T-cell (primary cell): ENCODE measurements around the gene CLASP1. TPM values are rescaled to one million over a fixed set of nuclear protein-coding genes. Genes with fewer than 3 reads are reported as not detected.
"Not testable (repeated sequence)": the region's sequence is repeated elsewhere in the genome, so short reads cannot be mapped to it uniquely, and the experiment has no call there.

Source experiments
- ATAC-seq, 4 experiments: fragments of 200-7000 bp in 3 of 4; fragments of 150-1000 bp in 1 of 4; cut with Tn5 transposase; replicated peaks in 1 of 4; 1 replicate in 3 of 4; 2 replicates in 1 of 4; pipeline ENCODE4 v1.10.0; 2021; ENCODE audit warnings: moderate library complexity in 3 of 4, mild to moderate bottlenecking in 2 of 4, moderate number of reproducible peaks in 1 of 4
- CTCF ChIA-PET, 2 donors: fragments of 300-600 bp; sonication (Branson Sonifier 250); formaldehyde crosslinking; loops; one replicate each; lab custom pipeline; 2022; ENCODE audit warnings: antibody characterized with exemption in 2 of 2; lab: Charles Lee
- POLR2A ChIA-PET, 2 donors: fragments of 300-600 bp; sonication (Branson Sonifier 250); formaldehyde crosslinking; loops; one replicate each; lab custom pipeline; 2022; ENCODE audit warnings: antibody characterized with exemption in 2 of 2; lab: Charles Lee
- DNase-seq, 35 experiments: peaks; one replicate each; pipeline versions ENCODE4 v3.0.0 to v3.0.0-alpha.2; 2013 to 2023
- H3K27ac ChIP-seq: one replicate; pipeline ENCODE4 v1.5.1; 2013; ENCODE audit warnings: low read length
- H3K27me3 ChIP-seq, 2 experiments: replicated peaks in 1 of 2; 1 replicate in 1 of 2; 2 replicates in 1 of 2; pipeline versions ENCODE4 v1.6.1 to v1.7.0; 2013; ENCODE audit warnings: low read length in 1 of 2, mixed read lengths in 1 of 2; ENCODE audit not compliant: control insufficient read depth in 2 of 2, insufficient read depth in 2 of 2; ENCODE audit errors: extremely low read depth in 1 of 2
- H3K36me3 ChIP-seq, 2 donors: 1 replicate in 1 of 2; 2 replicates in 1 of 2; pipeline versions ENCODE4 v1.6.1 to v1.7.0; 2013; ENCODE audit warnings: low read length in 1 of 2; ENCODE audit not compliant: control insufficient read depth in 2 of 2, insufficient read depth in 1 of 2; ENCODE audit errors: extremely low read depth in 1 of 2
- H3K4me1 ChIP-seq, 2 experiments: 1 replicate in 1 of 2; 2 replicates in 1 of 2; pipeline versions ENCODE4 v1.6.1 to v1.7.0; 2013; ENCODE audit warnings: low read length in 2 of 2, mixed read lengths in 1 of 2; ENCODE audit not compliant: insufficient read depth in 2 of 2, control insufficient read depth in 1 of 2; ENCODE audit errors: extremely low read depth in 1 of 2
- H3K4me3 ChIP-seq, 2 donors: 1 replicate in 1 of 2; 2 replicates in 1 of 2; pipeline versions ENCODE4 v1.5.1 to v1.7.0; 2013; ENCODE audit warnings: mild to moderate bottlenecking in 2 of 2, low read length in 1 of 2, moderate library complexity in 1 of 2; ENCODE audit not compliant: control insufficient read depth in 1 of 2; ENCODE audit errors: extremely low read depth in 1 of 2
- H3K9me3 ChIP-seq: 2 replicates; pipeline ENCODE4 v1.7.0; 2013
- H3K27ac Mint-ChIP-seq, 2 donors: one replicate each; pipeline ENCODE4 v1.8.0; 2020 to 2021; ENCODE audit warnings: mild to moderate bottlenecking in 2 of 2, mixed read lengths in 2 of 2
- H3K27me3 Mint-ChIP-seq, 2 donors: one replicate each; pipeline ENCODE4 v1.8.0; 2021 to 2022; ENCODE audit warnings: mixed read lengths in 2 of 2
- H3K36me3 Mint-ChIP-seq: one replicate; pipeline ENCODE4 v1.8.0; 2021; ENCODE audit warnings: mixed read lengths
- H3K4me1 Mint-ChIP-seq, 3 donors: one replicate each; pipeline ENCODE4 v1.8.0; 2020 to 2022; ENCODE audit warnings: mixed read lengths in 3 of 3, mild to moderate bottlenecking in 1 of 3
- H3K4me3 Mint-ChIP-seq, 3 donors: one replicate each; pipeline ENCODE4 v1.8.0; 2020 to 2022; ENCODE audit warnings: mild to moderate bottlenecking in 3 of 3, mixed read lengths in 3 of 3, moderate library complexity in 3 of 3
- H3K9me3 Mint-ChIP-seq, 3 donors: one replicate each; pipeline ENCODE4 v1.8.0; 2020 to 2022; ENCODE audit warnings: mixed read lengths in 3 of 3
- WGBS: methylation state at CpG from one replicate; pipeline ENCODE4 v1.1.5; 2013; ENCODE audit warnings: missing lambda C conversion rate; ENCODE audit not compliant: insufficient coverage; 5-methylcytosine and 5-hydroxymethylcytosine counted together
- total RNA-seq, 35 experiments: library from RNA in 6 of 35; stranded (reverse) in 6 of 35; fragments of 120-200 nt in 1 of 35; gene quantifications; one replicate each; pipeline versions ENCODE4 v1.2.1 to v1.2.4 and lab custom pipeline; 2013 to 2026

CLASP1 gene
- total RNA-seq, 5 donors from 2014 or later (not counting 1 experiment from before 2014, with no cell fraction given) = 57.8 to 72.8 (median 65.1) TPM

- WGBS = 93% methylated on average over 2 of the region's 6 CpGs
- Mint-ChIP-seq H3K9me3 (no peaks in the 10 kb centered on the region), H3K27me3 (no peaks in the 10 kb centered on the region), H3K27ac (no peak overlapping the region), H3K36me3 (peaks cover 11% of the 10 kb centered on the region), H3K4me1 (peaks cover 11 to 22% (median 15%) of the 10 kb centered on the region in 3 donors), H3K4me3 (no peak overlapping the region)
- Histone ChIP-seq H3K4me1 (no peaks in the 10 kb centered on the region), H3K36me3 (no peaks in the 10 kb centered on the region), H3K27ac (no peak overlapping the region), H3K27me3 (no peaks in the 10 kb centered on the region), H3K4me3 (no peak overlapping the region), H3K9me3 (no peaks in the 10 kb centered on the region)
- ATAC-seq = no peak
- CTCF ChIA-PET = no interaction called here
- DNase-seq = no peak
- POLR2A ChIA-PET = no interaction called here
Measured at GRCh38 chr2:121659933-121660332, 10.7 kb upstream of the CLASP1 start.

DNA sequence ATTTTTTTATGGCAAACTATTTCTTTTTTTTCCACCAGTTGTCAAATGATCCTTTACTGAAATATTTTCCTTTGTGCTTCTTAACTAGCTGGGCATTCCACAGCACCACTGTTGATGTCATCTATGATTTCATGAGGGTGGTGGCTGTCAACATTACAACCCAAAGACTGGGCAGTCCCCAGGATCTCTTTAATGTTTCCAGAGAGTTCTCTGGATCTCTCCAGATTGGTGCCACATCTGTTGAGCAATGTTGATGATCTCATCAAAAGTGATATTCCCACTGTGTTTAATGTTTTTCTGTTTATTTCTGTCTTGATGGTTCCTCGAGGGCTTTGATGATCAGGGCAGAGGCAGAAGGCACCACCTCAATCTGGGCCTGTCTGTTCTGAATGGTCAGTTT lies 9.1 kb upstream of the CLASP1 start:
- POLR2A ChIA-PET = interaction anchor here in 1 of 2 donors (0.6 kb wide), 1 partner anchor 27 kb away, joined by 3 read pairs; no protein-coding TSS in a partner anchor
- H3K27ac Mint-ChIP-seq = not testable (repeated sequence)

GRCh38 chr2:121653035-121653434 lies 3.8 kb upstream of the CLASP1 start:
- Histone ChIP-seq H3K27ac (no peak overlapping the region), H3K36me3 (peaks cover 0 to 4% of the 10 kb centered on the region in 2 donors), H3K9me3 (no peaks in the 10 kb centered on the region), H3K27me3 (no peaks in the 10 kb centered on the region), H3K4me1 (peaks cover 14 to 18% of the 10 kb centered on the region in 2 experiments), H3K4me3 (no peak overlapping the region)
- H3K27ac Mint-ChIP-seq = no peak overlapping the region
- no peaks in the 10 kb centered on the region for H3K27me3 Mint-ChIP-seq
- H3K36me3 Mint-ChIP-seq = no peaks in the 10 kb centered on the region
- CTCF ChIA-PET = no interaction called here
- H3K4me1 Mint-ChIP-seq = peaks cover 50 to 61% (median 52%) of the 10 kb centered on the region in 3 donors
- WGBS = no CpG with 5 or more reads among the region's 1 CpG
- DNase-seq (no peak), ATAC-seq (no peak)
- POLR2A ChIA-PET = no interaction called here
- no peaks in the 10 kb centered on the region for H3K9me3 Mint-ChIP-seq
- H3K4me3 Mint-ChIP-seq = no peak overlapping the region

More for the DNA sequence above, 9.1 kb upstream of the CLASP1 start:
- no CpG with 5 or more reads among the region's 1 CpG for WGBS
- H3K27me3 ChIP-seq, ATAC-seq, H3K4me3 Mint-ChIP-seq, CTCF ChIA-PET, H3K27ac ChIP-seq, H3K36me3 ChIP-seq, H3K9me3 ChIP-seq, DNase-seq, H3K4me1 ChIP-seq, H3K27me3 Mint-ChIP-seq, H3K4me3 ChIP-seq, H3K9me3 Mint-ChIP-seq: not testable (repeated sequence)
- Mint-ChIP-seq H3K36me3 (peaks cover 11% of the 10 kb centered on the region), H3K4me1 (peaks cover 21 to 33% (median 30%) of the 10 kb centered on the region in 3 donors)

DNA sequence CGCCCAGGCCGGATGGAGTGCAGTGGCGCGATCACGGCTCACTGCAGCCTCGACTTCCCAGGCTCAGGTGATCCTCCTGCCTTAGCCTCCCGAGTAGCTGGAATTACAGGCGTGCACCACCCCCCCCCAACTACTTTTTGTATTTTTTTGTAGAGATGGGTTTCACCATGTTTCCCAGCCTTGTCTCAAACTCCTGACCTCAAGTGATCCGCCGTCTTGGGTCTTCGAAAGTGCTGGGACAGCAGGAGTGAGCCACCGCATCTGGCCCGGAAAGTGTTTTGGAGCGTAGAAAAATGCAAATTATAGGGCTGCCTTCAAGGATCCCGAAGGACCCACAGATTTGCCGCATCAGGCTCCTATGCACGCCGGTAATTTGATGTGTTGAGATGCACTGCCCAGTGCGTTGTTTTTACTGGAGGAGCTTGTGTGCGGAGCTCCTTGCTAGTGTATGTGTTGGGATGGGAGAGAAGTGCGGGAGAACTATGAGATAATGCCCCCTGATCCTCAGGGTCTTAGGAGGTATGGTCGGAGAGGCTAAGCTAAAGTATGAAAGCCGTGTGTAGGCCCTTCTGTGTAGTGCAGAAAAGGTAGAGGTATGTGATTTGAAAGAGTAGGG lies 1.2 kb upstream of the CLASP1 start:
- peak overlapping the region; percentile 99 to 100 for H3K27ac Mint-ChIP-seq
- peak in 1 of 4 experiments; percentile 1 for ATAC-seq
- no peaks in the 10 kb centered on the region for H3K9me3 Mint-ChIP-seq
- Histone ChIP-seq H3K4me1 (peaks cover 20 to 24% of the 10 kb centered on the region in 2 experiments), H3K4me3 (peak overlapping the region; percentile 71 to 92), H3K9me3 (no peaks in the 10 kb centered on the region), H3K27me3 (no peaks in the 10 kb centered on the region), H3K36me3 (peaks cover 0 to 4% of the 10 kb centered on the region in 2 donors), H3K27ac (peak overlapping the region; percentile 90)
- 3% methylated on average over 15 of the region's 23 CpGs for WGBS
- DNase-seq = peak in 10 of 35 experiments; percentile 0 to 35 (median 2)
- CTCF ChIA-PET = interaction anchor here in 1 of 2 donors (2.2 to 2.7 kb wide), 2 partner anchors 49 to 120 kb away, joined by 23 to 24 read pairs; partner anchors contain the start of gene RNU4ATAC
- no peaks in the 10 kb centered on the region for H3K27me3 Mint-ChIP-seq
- H3K4me3 Mint-ChIP-seq = peak overlapping the region; percentile 95 to 97 (median 96)
- peaks cover 64 to 80% (median 68%) of the 10 kb centered on the region in 3 donors for H3K4me1 Mint-ChIP-seq
- no peaks in the 10 kb centered on the region for H3K36me3 Mint-ChIP-seq
- POLR2A ChIA-PET = interaction anchor here (0.7 to 2.9 kb wide), 7 partner anchors 9 to 119 kb away, joined by 3 to 30 read pairs (median 6); partner anchors contain the start of genes NIFK (in 1 of the 2) and RNU4ATAC (in 1 of the 2)

GRCh38 chr2:121649596-121650314 lies 493 bp upstream of the CLASP1 start:
- H3K36me3 ChIP-seq = peaks cover 0 to 4% of the 10 kb centered on the region in 2 donors
- ChIA-PET CTCF (interaction anchor here (0.6 to 2.7 kb wide), 6 partner anchors 18 to 119 kb away, joined by 3 to 24 read pairs (median 4); partner anchors contain the start of genes NIFK (in 1 of the 2) and RNU4ATAC (in 1 of the 2)), POLR2A (interaction anchor here (0.6 to 2.9 kb wide), 9 partner anchors 33 to 121 kb away, joined by 3 to 30 read pairs (median 4); partner anchors contain the start of genes NIFK (in 1 of the 2) and RNU4ATAC (in 1 of the 2))
- H3K27ac ChIP-seq = peak overlapping the region; percentile 90
- H3K27me3 ChIP-seq = no peaks in the 10 kb centered on the region
- peak overlapping the region; percentile 99 to 100 for H3K27ac Mint-ChIP-seq
- WGBS = 0% methylated on average over 39 of the region's 45 CpGs
- no peaks in the 10 kb centered on the region for H3K9me3 ChIP-seq
- H3K9me3 Mint-ChIP-seq = no peaks in the 10 kb centered on the region
- H3K27me3 Mint-ChIP-seq = no peaks in the 10 kb centered on the region
- peak; percentile 93 to 96 (median 94) for ATAC-seq
- peak overlapping the region; percentile 71 to 92 for H3K4me3 ChIP-seq
- peaks cover 20 to 26% of the 10 kb centered on the region in 2 experiments for H3K4me1 ChIP-seq
- peaks cover 68 to 86% (median 74%) of the 10 kb centered on the region in 3 donors for H3K4me1 Mint-ChIP-seq
- peak overlapping the region; percentile 95 to 97 (median 96) for H3K4me3 Mint-ChIP-seq
- DNase-seq = peak; percentile 83 to 99 (median 97)
- H3K36me3 Mint-ChIP-seq = no peaks in the 10 kb centered on the region
